Ascending aorta (tissue), 2 donors: ENCODE measurements around the gene DACT1. TPM values are rescaled to one million over a fixed set of nuclear protein-coding genes. Genes with fewer than 3 reads are reported as not detected.

Source experiments
- DNase-seq, 2 donors: peaks; one replicate each; pipeline ENCODE4 v3.0.0-alpha.2; 2019; ENCODE audit warnings: low spot score in 2 of 2
- H3K27ac ChIP-seq, 2 donors: fragments of 200-600 bp; sonication (generic); one replicate each; pipeline ENCODE4 v1.5.1; 2016 to 2017; ENCODE audit warnings: mild to moderate bottlenecking in 1 of 2
- H3K27me3 ChIP-seq: fragments of 200-600 bp; sonication (generic); one replicate; pipeline ENCODE4 v1.5.1; 2017
- H3K36me3 ChIP-seq, 2 donors: fragments of 200-600 bp; sonication (generic); one replicate each; pipeline ENCODE4 v1.5.1; 2016
- H3K4me1 ChIP-seq, 2 donors: fragments of 200-600 bp; sonication (generic); one replicate each; pipeline ENCODE4 v1.5.1; 2016 to 2017; ENCODE audit warnings: mild to moderate bottlenecking in 1 of 2
- H3K4me3 ChIP-seq, 2 donors: fragments of 200-600 bp; sonication (generic); one replicate each; pipeline ENCODE4 v1.5.1; 2016 to 2017; ENCODE audit warnings: mild to moderate bottlenecking in 1 of 2
- H3K9me3 ChIP-seq, 2 donors: fragments of 200-600 bp; sonication (generic); one replicate each; pipeline ENCODE4 v1.5.1; 2016
- intact Hi-C: fragments of 100-400 bp; cut with DNase I; formaldehyde crosslinking; loops from one replicate; pipeline ENCODE4 v1.15.1; 2023
- total RNA-seq: library from RNA; depleted of rRNA; stranded (reverse); fragments of >200 nt; gene quantifications from one replicate; pipeline ENCODE4 v1.1.0, GENCODE V29; 2016
- TF ChIP-seq, protein P1 (sequence below), 3 experiments: fragments of 200-600 bp in 2 of 3; fragments of 450-650 bp in 1 of 3; sonication (generic) in 2 of 3; IDR thresholded peaks; one replicate each; pipeline ENCODE4 v1.5.1; 2016 to 2019; ENCODE audit warnings: antibody characterized with exemption in 3 of 3, mild to moderate bottlenecking in 1 of 3, moderate library complexity in 1 of 3

The DACT1 gene
- total RNA-seq, 1 donor from 2014 or later = 46.0 TPM

DNA sequence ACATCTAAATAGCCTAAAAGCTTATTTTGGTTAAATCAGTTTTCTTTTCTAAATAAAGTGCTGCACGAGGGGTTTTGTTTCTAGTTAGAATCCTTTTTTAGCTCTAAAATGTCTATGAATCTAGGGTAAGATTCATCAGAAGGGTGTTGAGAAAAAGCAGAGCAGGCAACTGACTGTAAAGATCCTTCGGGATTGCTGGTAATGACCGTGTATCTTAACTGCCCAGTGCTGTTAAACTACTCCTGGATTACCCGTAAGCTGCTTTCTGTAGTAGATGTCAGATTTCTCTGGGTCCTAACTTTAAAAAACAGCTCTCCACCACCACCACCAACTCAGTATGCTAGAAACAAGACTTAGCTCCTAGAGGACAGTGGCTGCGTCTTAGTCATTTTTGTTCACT, 39.2 kb downstream of the DACT1 start:
- DNase-seq = no peak
- Histone ChIP-seq H3K27ac (no peak overlapping the region), H3K36me3 (no peaks in the 10 kb centered on the region), H3K4me3 (no peak overlapping the region), H3K4me1 (no peaks in the 10 kb centered on the region), H3K27me3 (no peaks in the 10 kb centered on the region), H3K9me3 (no peaks in the 10 kb centered on the region)
- intact Hi-C loops = no loop called here
- TF ChIP-seq, protein P1, sequence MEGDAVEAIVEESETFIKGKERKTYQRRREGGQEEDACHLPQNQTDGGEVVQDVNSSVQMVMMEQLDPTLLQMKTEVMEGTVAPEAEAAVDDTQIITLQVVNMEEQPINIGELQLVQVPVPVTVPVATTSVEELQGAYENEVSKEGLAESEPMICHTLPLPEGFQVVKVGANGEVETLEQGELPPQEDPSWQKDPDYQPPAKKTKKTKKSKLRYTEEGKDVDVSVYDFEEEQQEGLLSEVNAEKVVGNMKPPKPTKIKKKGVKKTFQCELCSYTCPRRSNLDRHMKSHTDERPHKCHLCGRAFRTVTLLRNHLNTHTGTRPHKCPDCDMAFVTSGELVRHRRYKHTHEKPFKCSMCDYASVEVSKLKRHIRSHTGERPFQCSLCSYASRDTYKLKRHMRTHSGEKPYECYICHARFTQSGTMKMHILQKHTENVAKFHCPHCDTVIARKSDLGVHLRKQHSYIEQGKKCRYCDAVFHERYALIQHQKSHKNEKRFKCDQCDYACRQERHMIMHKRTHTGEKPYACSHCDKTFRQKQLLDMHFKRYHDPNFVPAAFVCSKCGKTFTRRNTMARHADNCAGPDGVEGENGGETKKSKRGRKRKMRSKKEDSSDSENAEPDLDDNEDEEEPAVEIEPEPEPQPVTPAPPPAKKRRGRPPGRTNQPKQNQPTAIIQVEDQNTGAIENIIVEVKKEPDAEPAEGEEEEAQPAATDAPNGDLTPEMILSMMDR (IDR thresholded peaks at IDR 0.05) = no peak

- intact Hi-C loops = no loop called here
Measured at GRCh38 chr14:58677517-58677916, 39.8 kb downstream of the DACT1 start.

GRCh38 chr14:58677996-58678395, 40.2 kb downstream of the DACT1 start:
- H3K4me3 ChIP-seq = no peak overlapping the region
- no peaks in the 10 kb centered on the region for H3K4me1 ChIP-seq
- intact Hi-C loops = no loop called here
- TF ChIP-seq, protein P1 (IDR thresholded peaks at IDR 0.05) = no peak
- H3K27me3 ChIP-seq = no peaks in the 10 kb centered on the region
- no peaks in the 10 kb centered on the region for H3K9me3 ChIP-seq
- no peak for DNase-seq
- H3K36me3 ChIP-seq = no peaks in the 10 kb centered on the region
- H3K27ac ChIP-seq = no peak overlapping the region

More at GRCh38 chr14:58677517-58677916, 39.8 kb downstream of the DACT1 start:
- DNase-seq = no peak
- H3K4me3 ChIP-seq = no peak overlapping the region
- no peaks in the 10 kb centered on the region for H3K36me3 ChIP-seq
- H3K4me1 ChIP-seq = no peaks in the 10 kb centered on the region
- no peak overlapping the region for H3K27ac ChIP-seq
- no peaks in the 10 kb centered on the region for H3K9me3 ChIP-seq
- TF ChIP-seq, protein P1 (IDR thresholded peaks at IDR 0.05) = no peak
- no peaks in the 10 kb centered on the region for H3K27me3 ChIP-seq

DNA sequence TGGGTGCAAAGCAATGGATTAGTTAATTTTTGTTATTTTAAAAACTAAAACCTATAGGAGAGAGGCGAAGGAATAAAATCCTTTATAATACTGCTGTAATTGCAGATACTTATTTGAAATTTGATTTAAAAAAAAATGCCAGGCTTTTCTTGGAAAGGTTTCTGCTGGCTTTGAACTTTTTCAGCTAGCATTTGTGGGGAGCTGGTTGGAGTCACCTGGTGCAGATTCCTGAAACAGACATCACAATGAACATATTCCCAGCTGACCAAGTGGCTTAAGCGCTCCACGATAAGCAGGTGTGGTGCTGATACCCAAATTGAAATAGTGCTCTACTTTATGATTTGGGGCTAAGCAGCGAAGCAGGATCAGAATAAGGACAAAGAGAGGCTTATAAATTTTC, 42.9 kb downstream of the DACT1 start:
- Histone ChIP-seq H3K4me3 (no peak overlapping the region), H3K9me3 (no peaks in the 10 kb centered on the region), H3K4me1 (no peaks in the 10 kb centered on the region), H3K27ac (no peak overlapping the region), H3K27me3 (no peaks in the 10 kb centered on the region), H3K36me3 (no peaks in the 10 kb centered on the region)
- DNase-seq = no peak
- TF ChIP-seq, protein P1 (IDR thresholded peaks at IDR 0.05) = no peak
- intact Hi-C loops = no loop called here

- intact Hi-C loops = no loop called here
- Histone ChIP-seq H3K4me1 (no peaks in the 10 kb centered on the region), H3K9me3 (peaks cover 0 to 9% of the 10 kb centered on the region in 2 donors), H3K4me3 (no peak overlapping the region), H3K27ac (no peak overlapping the region), H3K36me3 (no peaks in the 10 kb centered on the region), H3K27me3 (no peaks in the 10 kb centered on the region)
- TF ChIP-seq, protein P1 (IDR thresholded peaks at IDR 0.05) = no peak
- no peak for DNase-seq
Measured at GRCh38 chr14:58687232-58687795, 49.6 kb downstream of the DACT1 start.
